ENCODE measurements around the gene ATG9A.
A peak's percentile ranks its signal among the peaks of the same experiment; 100 is the strongest.

Gene ATG9A

GRCh38 chr2:219252900-219253752 lies 23.7 kb upstream of the ATG9A start, which contains the start of gene TUBA4B:
Gene TUBA4B, plus strand, starts transcription at chr2:219253243. Its CDS starts 165 bp downstream, at chr2:219253408.
- peak; percentile 68 for DNase-seq

GRCh38 chr2:219252570-219252899 lies 23.1 kb upstream of the ATG9A start:
- DNase-seq = peak; percentile 58

- no peak for DNase-seq
These were observed 22.6 kb upstream of the ATG9A start for GRCh38 chr2:219252084-219252483.

- DNase-seq = no peak
These were observed 22.2 kb upstream of the ATG9A start for GRCh38 chr2:219251656-219252055.

GRCh38 chr2:219250049-219250781 lies 20.8 kb upstream of the ATG9A start:
- DNase-seq = no peak

GRCh38 chr2:219249203-219249980 lies 20.0 kb upstream of the ATG9A start:
- peak; percentile 96 for DNase-seq

GRCh38 chr2:219248845-219249202 lies 19.4 kb upstream of the ATG9A start:
- no peak for DNase-seq

GRCh38 chr2:219247678-219248642 lies 18.5 kb upstream of the ATG9A start:
- no peak for DNase-seq

GRCh38 chr2:219246559-219246958 lies 17.1 kb upstream of the ATG9A start:
- no peak for DNase-seq

- DNase-seq = no peak
These were observed 16.4 kb upstream of the ATG9A start for GRCh38 chr2:219245899-219246230.

GRCh38 chr2:219245148-219245898 lies 15.9 kb upstream of the ATG9A start, which contains the start of the genes GLB1L and STK16:
Gene GLB1L, minus strand, starts transcription at chr2:219245444. Its CDS starts 1,871 bp downstream, at chr2:219243573.
Gene STK16, plus strand, starts transcription at chr2:219245479. Its CDS starts 521 bp downstream, at chr2:219246000.
- DNase-seq = peak; percentile 74

GRCh38 chr2:219244789-219245147 lies 15.3 kb upstream of the ATG9A start:
- DNase-seq = no peak

- no peak for DNase-seq
These were observed 13.9 kb upstream of the ATG9A start for GRCh38 chr2:219243291-219243761.

GRCh38 chr2:219234331-219234730 lies 4.9 kb upstream of the ATG9A start:
- DNase-seq = no peak

- DNase-seq = peak; percentile 63
These were observed 664 bp upstream of the ATG9A start for GRCh38 chr2:219230059-219230540.

- no peak for DNase-seq
These were observed 528 bp downstream of the ATG9A start for GRCh38 chr2:219228911-219229304.

- DNase-seq = no peak
These were observed 1.2 kb downstream of the ATG9A start for GRCh38 chr2:219228041-219228910.

GRCh38 chr2:219225350-219225749 lies 4.1 kb downstream of the ATG9A start:
- DNase-seq = no peak

- no peak for DNase-seq
These were observed 5.4 kb downstream of the ATG9A start for GRCh38 chr2:219223831-219224610.
